HL-60/S4 treated with retinoic acid at 250 ng/mL for 4 days and 3 days (cell line): ENCODE measurements around the gene PAXX.

ENCODE experiments used
- in situ Hi-C: fragments of 300-500 bp; cut with MboI; formaldehyde crosslinking; loops from 2 replicates; pipeline ENCODE4 v1.7.0; 2022; ENCODE audit warnings: low sequenced_read_pairs

PAXX gene

GRCh38 chr9:136980669-136981478 is 11.3 kb upstream of the PAXX start:
- in situ Hi-C loops, result no loop called here

DNA sequence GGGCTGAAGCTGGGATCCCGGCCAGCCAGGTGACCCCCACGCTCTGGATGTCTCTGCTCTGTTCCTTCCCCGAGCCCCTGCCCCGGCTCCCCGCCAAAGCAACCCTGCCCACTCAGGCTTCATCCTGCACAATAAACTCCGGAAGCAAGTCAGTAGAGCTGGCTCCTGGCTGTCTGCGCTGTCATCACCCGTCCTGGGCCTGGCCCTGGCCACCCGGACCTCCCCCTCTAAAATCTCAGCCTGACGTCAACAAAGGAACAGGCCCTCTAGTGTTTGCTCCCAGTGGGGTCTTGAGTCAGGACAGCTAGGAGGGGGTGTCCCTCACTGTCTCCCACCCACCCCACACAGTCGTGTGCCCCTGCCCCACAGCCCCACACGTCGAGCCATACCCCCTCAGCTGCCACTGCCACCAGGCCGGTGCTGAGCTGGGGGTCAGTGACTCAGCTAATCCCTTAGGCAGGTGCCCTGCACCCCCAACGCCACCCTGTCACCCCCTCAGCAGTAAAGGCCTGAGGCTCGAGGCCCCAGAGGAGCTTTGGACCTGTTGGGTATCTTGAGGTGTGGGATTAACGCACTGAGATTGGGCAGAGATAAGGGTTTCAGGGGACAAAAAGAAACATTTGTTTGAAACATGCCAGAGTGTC is 10.5 kb upstream of the PAXX start:
- in situ Hi-C loops, result no loop called here

DNA sequence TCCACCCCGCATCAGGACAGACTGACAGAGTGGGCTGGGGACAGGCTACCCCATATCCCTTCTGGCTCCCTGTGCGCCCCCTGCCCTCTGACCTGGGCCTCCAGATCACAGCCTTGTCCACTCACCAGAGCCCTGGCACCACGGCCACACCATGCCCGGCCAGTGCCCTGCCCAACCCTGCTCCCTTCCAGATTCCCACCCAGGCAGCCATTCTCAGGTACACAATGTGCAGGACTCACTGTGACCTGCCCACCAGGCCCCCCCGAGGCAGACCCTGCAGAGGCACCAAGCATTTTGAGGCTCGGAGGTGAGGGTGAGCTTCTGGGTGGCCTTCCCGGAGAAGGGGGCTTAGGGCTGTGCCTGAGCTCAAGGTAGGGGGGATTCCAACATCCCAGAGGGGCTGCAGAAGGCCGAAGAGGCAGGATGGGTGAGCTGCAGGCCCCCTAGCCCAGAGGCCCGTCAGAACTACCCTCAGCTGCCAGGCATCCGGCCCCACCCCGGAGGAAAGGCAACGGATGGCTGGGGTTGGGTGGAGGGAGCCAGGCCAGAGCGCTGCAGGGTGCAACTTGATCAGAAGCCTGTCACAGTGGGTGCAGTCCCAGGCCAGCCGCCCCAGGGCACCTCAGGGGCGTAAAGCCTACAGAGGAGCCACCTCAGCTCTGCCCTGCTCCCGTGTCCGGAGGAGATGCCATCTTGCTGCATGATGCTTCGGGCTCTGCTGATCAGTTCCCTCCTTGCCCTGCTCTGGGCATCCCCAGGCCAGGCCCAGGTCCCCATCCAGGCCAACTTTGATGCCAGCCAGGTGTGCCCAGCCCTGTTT is 9.8 kb upstream of the PAXX start, which contains the start of gene LCNL1:
Gene LCNL1 (plus strand): TSS at position 762 of the 820 bp plus-strand sequence. CDS start 594 bp downstream, outside the sequence.
- in situ Hi-C loops, result no loop called here

DNA sequence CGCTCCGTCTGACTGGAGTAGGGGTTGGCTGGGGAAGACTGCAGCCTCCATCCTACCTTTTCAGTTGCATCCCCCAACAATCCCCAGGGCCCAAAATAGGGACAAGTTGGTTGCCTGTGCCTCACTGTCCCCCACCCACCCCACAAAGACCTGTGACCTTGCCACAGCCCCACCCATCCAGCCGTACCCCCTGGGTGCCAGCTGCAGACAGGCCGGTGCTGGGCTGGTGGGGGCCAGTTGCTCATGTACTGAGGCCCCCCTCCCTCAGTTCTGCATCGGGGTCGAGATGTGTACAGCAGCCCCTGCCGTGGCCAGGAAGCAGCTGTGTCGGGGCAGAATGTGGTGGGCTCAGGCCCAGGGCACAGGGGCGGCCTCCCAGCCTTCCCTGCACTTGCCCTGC is 9.1 kb upstream of the PAXX start:
- in situ Hi-C loops, result no loop called here

DNA sequence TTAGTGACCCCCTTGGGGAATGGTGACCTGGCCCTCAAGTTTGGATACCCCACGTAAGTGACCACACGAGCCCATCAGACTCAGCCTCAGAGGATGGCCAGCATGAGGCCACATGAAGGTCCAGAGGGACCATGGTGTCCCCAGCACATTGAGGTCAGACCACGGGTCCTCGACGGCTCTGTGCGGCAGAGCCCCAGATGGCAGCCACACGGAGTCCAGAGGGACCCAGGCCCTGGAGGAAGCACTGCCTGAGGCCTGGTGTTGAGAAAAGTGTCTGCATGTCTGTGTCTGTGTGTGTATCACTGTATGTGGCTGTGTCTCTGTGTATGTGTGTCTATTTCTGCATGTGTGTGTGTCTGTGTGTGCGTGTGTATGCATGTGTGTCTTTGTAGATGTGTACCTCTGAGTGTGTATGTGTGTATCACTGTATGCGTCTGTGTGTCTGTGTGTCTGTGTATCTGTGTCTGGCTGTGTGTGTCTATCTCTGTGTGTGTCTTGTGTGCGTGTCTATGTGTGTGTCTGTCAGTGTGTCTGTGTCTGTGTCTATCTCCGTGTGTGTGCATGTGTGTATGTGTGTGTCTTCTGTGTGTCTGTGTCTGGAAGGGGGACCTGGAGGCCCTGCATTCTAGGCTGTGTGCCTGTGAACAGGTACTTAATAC is 8.4 kb upstream of the PAXX start:
- in situ Hi-C loops, result no loop called here

DNA sequence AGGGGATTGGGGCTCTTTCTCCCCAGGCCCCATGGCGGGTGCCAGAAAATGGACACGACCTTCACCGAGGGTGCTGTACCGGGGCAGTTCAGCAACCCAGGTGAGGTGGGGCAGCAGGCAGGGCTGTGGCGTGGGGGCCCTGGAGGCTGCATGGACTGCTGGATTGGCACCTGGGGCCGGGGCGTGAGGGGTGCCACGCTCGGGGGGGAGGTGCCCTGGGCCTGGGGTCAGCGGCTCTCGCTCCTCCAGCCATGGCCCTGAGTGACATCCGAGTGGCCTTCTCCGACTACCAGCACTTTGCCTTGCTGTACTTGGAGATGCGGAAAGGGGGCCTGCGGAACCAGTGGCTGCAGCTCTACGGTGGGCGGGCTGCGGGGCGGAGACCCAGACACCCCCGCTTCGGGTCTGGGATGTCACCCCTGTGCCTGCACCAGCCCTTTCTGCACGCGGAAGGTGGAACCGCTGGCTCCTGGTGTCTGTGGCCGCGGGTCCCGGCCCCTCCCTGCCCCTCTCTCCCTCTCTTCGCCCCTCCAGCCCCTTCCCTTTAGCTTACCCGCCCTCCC is 7.7 kb upstream of the PAXX start:
- in situ Hi-C loops, result no loop called here

DNA sequence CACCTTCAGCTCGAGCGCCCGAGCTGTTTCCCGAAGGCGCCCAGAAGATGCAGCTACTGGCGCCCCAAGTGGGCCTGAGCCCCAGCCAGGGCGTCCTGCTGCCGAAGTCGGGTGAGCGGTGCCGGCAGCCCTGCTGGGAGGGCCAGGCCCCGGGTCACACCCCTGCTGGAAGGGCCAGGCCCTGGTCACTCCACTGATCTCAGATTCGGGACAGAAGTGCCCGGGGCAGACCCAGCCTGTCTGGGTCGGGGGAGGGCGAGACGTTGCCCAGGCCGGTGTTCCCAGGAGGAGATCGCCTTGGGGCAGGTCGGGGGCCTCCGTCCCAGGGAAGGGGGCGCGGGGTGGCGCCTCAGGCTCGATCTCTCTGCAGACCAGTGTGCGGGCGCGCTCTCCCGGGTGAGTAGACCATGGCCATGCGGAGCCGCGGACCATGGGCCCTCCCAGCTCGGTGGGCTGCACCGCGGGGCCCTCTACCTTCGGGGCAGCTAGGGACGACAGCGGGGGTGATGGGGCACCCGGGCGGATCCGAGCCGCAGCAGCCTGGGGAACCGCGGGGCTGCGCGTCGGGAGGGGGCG is 7.1 kb upstream of the PAXX start:
- in situ Hi-C loops, result no loop called here

DNA sequence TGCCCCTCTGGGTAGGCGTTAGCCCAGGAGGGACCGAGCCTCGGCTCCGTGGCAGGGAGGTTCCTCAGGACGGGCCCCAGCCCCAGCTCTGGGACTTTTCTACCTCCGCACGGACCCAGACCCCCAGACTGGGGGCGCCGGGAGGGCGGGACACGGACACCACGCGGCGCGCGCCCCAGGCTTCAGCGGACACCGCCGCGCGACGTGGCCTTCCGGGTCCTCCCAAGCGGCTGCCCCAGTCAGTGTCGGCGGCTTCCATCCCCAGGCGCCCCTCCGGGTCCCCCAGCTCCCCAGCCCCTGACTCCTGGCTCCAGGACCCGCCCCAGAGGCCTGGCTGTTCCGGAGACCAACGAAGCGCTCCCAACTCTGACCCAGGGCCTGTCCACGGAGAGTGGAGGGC is 6.4 kb upstream of the PAXX start:
- in situ Hi-C loops, result no loop called here

DNA sequence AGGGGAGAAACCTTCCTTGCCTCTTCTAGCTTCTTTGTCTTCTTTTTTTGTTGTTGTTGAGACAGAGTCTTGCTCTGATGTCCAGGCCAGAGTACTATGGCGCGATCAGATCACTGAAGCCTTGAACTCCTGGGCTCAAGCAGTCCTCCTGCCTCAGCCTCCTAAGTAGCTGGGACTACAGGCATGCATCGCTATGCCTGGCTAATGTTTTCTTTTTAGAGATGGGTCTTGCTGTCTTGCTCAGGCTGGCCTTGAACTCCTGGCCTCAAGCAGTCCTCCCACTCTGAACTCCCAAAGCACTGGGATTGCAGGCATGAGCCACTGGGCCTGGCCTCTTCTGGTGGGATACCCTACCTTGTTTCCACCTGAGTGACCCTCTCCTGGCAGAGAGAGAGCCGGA is 3.4 kb upstream of the PAXX start:
- in situ Hi-C loops, result no loop called here

DNA sequence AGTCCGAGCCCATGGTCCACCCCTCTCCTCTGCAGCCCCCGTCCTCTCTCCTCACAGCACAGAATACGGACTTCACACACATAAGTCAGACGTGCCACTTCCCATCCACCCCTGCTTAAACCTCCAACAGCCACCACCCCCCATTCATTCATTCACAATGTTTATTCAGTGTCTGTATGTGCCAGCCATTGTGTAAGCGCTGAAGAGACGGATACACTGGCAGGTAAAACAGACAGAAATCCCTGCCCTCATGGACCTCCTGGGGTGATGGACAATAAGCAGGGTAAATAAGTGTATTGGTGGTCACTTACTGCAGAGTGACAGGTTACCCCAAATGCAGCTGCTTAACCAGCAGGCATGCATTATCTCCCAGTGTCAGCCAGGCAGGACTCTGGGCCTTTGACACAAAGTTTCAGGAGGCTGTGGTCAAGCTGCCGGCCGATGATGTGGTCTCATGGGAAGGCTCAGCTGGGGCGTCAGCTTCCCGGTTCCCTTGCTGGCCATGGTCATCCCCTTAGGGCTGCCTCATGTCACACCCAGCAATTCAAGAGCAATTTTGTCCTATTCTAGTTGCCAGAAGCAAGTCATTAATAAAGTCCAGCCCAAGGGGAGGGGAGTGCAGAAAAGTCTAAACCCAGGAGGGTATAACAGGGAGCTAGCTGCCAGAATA is 1.8 kb upstream of the PAXX start:
- in situ Hi-C loops, result no loop called here

DNA sequence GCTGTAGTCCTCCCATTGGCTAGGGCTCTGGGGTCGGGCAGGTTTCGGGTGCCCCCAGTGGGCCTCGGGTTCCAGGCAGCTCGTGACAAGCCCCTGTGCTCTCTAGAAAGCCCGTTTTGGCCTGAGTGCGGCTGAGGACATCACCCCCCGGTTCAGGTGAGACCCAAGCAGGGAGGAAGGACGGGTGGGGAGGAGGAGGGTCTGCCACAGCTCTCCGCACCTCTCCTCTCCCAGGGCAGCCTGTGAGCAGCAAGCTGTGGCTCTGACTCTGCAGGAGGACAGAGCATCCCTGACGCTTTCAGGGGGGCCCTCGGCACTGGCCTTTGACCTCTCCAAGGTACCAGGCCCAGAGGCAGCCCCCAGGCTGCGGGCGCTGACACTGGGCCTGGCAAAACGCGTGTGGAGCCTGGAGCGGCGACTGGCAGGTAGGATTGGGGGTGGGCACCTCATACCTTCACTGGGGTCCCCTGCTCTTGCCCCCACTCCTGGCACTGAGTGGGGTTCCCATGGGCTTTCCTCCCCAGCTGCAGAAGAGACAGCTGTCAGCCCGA is 672 bp downstream of the PAXX start:
- in situ Hi-C loops, result no loop called here

DNA sequence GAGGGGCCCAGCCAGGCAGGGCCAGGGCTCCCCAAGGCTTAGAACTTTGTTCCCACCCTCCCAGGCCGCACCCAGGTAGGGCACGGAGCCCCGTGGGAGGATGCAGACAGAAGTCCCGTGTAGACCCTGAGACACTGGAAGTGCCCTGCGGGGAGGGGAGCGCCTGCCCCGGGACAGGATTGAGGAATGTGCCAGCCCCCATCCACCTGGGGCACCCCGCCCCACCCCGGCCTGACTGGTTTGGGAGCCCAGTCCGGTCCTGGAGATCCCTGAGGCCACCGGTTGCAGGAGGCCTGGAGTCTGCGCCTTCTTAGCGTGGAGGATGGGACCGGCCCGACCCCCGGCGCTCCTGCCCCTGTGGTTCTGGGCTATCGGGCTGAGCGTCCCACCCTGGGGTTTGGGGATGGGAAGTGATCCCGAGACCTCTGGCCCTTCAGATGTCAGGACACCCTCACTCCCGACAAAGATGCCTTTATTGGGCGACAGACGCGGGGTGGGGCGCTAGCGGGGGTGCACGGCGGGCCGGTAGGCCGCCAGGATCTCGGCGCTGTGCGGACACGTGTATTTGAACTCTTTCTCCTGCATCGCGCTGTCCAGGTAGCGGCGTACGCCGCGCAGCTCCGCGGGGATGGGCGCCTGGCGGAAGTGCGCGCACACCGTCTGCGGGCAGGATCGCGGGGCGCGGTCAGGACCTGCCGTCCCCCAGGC is 2.1 kb downstream of the PAXX start:
- in situ Hi-C loops, result no loop called here

- in situ Hi-C loops, result no loop called here
Observed at GRCh38 chr9:136994888-136995230, 2.6 kb downstream of the PAXX start.

DNA sequence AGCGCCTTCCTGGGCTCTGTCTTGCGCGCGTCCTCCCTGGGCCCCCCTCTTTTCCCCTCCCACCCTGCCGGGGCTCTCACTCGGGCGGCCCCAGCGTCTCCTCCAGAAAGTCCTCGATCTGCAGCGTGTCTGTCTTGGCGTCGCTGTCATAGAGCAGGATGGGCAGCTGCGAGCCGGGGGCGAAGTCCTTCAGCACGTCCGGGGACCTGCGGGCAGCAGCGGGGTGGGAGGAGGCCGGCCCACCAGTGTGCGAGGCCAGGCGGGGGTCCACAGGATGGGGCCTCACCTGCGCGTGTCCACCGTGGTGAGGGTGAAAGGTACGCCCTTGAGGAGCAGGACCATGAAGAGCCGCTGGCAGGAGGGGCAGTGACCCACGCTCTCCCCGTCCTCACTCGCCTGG is 3.1 kb downstream of the PAXX start:
- in situ Hi-C loops, result no loop called here

- in situ Hi-C loops, result no loop called here
Observed at GRCh38 chr9:136995772-136996311, 3.6 kb downstream of the PAXX start.

DNA sequence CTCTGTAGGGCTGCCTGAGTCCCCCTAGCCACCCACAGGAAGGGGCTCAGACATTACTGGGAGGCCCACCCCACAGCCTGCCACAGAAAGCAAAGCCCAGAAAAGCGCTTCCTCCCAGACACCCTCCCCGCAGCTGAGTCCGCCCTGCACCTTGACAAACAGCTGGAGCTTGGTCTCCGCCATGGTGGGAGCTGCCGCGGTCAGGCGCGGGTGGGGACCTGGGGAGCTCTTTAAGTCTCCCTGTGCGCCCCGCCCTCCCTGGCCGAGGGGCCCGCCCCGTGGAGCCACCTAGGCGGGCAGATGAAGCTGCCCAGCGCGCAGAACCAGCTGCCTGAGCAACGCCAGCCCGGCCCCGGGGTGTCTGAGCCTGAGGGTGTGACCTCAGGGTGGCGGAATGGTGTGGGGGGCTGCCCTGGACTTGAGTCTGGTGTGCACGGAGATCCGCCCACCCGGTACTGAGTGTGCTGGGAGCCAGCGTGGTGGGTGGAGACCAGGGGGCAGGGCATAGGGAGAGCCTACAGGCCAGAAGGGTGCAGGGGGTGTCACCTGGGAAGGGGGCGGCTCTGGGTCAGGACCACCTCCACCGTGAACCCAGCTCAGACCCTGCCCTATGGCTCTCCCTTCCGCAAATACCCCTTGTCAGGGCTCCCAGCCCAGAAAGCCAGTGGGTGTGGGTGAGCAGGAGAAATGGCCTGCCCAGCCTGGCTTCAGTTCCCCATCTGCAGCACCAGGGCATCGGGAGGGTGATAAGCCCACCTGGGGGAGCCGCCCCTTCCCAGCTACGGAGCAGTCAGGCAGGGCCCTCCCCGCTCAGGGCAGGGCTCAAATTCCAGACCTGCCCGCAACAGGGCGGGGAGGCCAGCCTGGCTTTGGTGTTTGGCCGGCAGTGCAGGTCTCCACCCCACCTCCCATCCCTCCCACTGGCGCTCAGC is 4.4 kb downstream of the PAXX start, which contains the start of gene CLIC3:
Gene CLIC3 (minus strand): TSS at position 208 of the 932 bp plus-strand sequence. CDS start 25 bp downstream, at position 183.
- in situ Hi-C loops, result no loop called here

GRCh38 chr9:136997371-136997770 is 5.1 kb downstream of the PAXX start:
- in situ Hi-C loops, result no loop called here

- in situ Hi-C loops, result no loop called here
Observed at GRCh38 chr9:136997830-136998234, 5.6 kb downstream of the PAXX start.
